ENCODE measurements around the gene IFT52.
"Not testable (repeated sequence)": the region's sequence is repeated elsewhere in the genome, so short reads cannot be mapped to it uniquely, and the experiment has no call there.

Gene IFT52

DNA sequence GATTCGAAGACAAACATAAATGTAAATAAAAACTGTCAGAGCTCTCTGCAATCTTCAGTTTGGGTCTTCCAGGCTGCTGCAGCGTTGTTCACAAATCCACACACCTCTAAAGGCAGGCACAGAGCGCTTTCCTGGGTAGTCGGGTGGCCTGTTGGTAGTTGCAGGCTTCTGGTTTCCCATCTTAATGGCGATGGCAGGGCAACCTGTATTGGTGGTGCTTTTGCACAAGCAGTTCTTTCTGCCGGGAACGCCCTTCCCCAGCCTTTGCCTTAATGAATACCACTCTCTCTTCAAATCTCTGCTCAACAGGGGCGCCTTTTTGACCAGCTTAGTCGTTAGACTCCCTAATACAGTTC lies 723 bp upstream of the IFT52 start:
- peak overlapping the region; percentile 74 to 83 for H3K27ac ChIP-seq
- TF ChIP-seq, protein P1, sequence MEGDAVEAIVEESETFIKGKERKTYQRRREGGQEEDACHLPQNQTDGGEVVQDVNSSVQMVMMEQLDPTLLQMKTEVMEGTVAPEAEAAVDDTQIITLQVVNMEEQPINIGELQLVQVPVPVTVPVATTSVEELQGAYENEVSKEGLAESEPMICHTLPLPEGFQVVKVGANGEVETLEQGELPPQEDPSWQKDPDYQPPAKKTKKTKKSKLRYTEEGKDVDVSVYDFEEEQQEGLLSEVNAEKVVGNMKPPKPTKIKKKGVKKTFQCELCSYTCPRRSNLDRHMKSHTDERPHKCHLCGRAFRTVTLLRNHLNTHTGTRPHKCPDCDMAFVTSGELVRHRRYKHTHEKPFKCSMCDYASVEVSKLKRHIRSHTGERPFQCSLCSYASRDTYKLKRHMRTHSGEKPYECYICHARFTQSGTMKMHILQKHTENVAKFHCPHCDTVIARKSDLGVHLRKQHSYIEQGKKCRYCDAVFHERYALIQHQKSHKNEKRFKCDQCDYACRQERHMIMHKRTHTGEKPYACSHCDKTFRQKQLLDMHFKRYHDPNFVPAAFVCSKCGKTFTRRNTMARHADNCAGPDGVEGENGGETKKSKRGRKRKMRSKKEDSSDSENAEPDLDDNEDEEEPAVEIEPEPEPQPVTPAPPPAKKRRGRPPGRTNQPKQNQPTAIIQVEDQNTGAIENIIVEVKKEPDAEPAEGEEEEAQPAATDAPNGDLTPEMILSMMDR (IDR thresholded peaks at IDR 0.05) = no peak
- DNase-seq (ENCODE audit: low spot score) = no peak
- H3K4me3 ChIP-seq = peak overlapping the region; percentile 80

DNA sequence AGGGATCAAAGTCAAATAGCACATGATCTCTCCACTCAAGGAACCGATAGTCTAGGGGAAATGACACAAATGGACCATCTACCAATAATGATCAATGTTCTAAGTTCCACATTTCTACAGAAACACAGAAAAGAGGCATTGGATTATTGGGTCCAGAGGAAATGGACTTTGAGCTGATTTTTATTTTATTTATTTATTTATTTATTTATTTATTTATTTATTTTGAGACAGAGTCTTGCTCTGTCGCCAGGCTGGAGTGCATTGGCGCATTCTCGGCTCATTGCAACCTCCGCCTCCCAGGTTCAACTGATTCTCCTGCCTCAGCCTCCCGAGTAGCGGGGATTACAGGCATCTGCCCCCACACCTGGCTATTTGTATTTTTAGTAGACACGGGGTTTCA lies 11.2 kb downstream of the IFT52 start:
- not testable (repeated sequence) for DNase-seq (ENCODE audit: low spot score); H3K4me3 ChIP-seq; H3K27ac ChIP-seq

DNA sequence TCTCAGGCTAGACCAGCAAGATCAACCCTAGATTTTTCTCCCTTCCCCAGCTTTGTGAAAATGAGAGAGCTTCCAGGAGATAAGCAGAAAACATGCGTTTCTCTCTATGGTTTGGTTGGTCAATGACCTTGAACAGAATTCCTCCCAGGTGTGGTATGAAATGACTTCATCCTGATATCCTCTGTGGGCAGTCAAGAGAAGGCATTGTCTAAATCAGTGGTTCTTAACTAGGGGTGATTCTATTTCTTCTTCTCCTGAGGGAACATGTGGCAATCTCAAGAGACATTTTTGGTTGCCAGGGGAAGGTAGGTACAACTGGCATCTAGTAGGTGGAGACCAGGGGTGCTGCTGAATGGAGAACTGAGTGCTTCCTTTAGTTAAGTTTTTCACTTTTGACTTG lies 12.4 kb downstream of the IFT52 start:
- no peak for DNase-seq (ENCODE audit: low spot score)
- Histone ChIP-seq H3K27ac (no peak overlapping the region), H3K4me3 (no peak overlapping the region)
- TF ChIP-seq, protein P1 (IDR thresholded peaks at IDR 0.05) = no peak

DNA sequence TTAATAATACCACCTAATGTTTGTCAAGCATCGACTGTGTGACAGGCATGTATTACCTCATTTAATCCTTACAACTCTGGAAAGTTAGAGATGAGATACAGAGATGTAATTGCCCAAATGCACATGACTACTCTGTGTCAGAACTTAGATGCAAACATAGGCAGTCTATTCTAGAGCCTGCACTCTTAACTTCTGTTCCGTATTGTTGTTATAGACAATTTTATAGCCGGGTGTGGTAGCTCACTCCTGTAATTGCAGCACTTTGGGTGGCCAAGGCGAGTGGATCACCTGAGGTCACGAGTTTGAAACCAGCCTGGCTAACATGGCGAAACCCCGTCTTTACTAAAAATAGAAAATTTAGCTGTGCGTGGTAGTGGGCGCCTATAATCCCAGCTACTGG lies 15.0 kb downstream of the IFT52 start:
- no peak overlapping the region for H3K27ac ChIP-seq
- TF ChIP-seq, protein P1 (IDR thresholded peaks at IDR 0.05) = no peak

DNA sequence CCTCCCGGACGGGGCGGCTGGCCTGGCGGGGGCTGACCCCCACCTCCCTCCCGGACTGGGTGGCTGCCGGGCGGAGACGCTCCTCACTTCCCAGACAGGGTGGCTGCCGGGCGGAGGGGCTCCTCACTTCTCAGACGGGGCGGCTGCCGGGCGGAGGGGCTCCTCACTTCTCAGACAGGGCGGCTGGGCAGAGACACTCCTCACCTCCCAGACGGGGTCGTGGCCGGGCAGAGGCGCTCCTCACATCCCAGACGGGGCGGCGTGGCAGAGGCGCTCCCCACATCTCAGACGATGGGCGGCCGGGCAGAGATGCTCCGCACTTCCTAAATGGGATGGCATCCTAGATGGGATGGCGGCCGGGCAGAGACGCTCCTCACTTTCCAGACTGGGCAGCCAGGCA lies 16.5 kb downstream of the IFT52 start:
- H3K4me3 ChIP-seq; H3K27ac ChIP-seq; DNase-seq (ENCODE audit: low spot score): not testable (repeated sequence)

More for the DNA sequence above, 15.0 kb downstream of the IFT52 start:
- no peak for DNase-seq (ENCODE audit: low spot score)
- no peak overlapping the region for H3K4me3 ChIP-seq

DNA sequence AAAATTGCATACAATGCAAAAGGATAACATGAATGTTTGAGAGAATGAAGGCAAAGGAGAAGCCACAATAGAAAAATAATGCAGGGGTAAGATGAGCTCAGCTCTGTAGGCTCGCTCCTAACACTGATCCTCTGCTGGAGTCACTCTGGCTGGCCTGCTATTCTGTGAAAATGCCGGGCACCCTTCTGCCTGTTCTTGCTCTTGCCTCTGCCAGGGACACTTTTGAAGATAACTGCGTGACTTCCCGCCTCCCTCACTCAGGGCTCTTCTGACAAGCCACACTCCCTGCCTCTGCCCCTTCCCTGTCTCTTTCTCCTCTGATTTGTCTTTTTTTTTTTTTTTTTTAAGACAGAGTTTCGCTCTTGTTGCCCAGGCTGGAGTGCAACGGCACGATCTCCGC lies 40.9 kb downstream of the IFT52 start:
- TF ChIP-seq, protein P1 (IDR thresholded peaks at IDR 0.05) = no peak
- no peak overlapping the region for H3K4me3 ChIP-seq
- H3K27ac ChIP-seq = no peak overlapping the region
- DNase-seq (ENCODE audit: low spot score) = no peak

DNA sequence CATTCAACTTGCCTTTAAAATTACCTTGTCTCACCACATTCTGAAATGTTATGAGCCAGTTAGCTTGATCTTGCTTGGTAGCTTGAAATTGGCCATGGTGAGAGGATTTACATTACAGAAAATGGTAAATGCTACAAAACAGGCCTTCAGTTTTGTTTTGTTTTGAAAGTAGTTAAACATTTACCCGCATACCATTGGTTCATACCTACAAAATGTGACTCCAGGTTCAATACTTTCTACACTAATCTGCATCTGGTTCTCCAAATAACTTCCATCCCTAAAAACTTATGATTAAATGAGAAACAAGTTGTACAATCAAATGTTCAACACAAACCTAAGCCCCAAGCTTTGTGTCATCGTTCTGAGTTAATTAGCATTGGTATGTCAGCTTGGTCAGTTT lies 45.7 kb downstream of the IFT52 start:
- TF ChIP-seq, protein P1 (IDR thresholded peaks at IDR 0.05) = no peak
- no peak for DNase-seq (ENCODE audit: low spot score)

DNA sequence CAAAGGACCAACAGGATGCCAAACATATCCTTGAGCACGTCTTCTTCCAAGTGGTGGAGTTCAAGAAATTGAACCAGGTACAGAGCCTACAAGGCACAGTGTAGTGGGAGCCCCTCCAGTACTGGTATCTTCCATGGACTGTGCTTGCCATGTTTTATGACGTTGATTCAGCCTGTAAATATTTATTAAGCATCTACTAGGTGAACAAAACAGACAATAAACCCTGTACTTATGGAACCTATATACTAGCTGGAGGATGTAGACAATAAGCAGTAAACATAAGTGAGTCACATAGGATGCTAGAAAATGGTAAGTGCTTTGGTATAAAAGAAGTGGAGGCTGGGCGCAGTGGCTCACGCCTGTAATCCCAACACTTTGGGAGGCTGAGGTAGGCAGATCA lies 51.8 kb downstream of the IFT52 start:
- Histone ChIP-seq H3K4me3 (no peak overlapping the region), H3K27ac (no peak overlapping the region)
- DNase-seq (ENCODE audit: low spot score) = no peak
- TF ChIP-seq, protein P1 (IDR thresholded peaks at IDR 0.05) = no peak

More for the DNA sequence above, 45.7 kb downstream of the IFT52 start:
- no peak overlapping the region for H3K27ac ChIP-seq
- no peak overlapping the region for H3K4me3 ChIP-seq
